ENCODE results near the gene E2F7.

E2F7 gene, protein sequence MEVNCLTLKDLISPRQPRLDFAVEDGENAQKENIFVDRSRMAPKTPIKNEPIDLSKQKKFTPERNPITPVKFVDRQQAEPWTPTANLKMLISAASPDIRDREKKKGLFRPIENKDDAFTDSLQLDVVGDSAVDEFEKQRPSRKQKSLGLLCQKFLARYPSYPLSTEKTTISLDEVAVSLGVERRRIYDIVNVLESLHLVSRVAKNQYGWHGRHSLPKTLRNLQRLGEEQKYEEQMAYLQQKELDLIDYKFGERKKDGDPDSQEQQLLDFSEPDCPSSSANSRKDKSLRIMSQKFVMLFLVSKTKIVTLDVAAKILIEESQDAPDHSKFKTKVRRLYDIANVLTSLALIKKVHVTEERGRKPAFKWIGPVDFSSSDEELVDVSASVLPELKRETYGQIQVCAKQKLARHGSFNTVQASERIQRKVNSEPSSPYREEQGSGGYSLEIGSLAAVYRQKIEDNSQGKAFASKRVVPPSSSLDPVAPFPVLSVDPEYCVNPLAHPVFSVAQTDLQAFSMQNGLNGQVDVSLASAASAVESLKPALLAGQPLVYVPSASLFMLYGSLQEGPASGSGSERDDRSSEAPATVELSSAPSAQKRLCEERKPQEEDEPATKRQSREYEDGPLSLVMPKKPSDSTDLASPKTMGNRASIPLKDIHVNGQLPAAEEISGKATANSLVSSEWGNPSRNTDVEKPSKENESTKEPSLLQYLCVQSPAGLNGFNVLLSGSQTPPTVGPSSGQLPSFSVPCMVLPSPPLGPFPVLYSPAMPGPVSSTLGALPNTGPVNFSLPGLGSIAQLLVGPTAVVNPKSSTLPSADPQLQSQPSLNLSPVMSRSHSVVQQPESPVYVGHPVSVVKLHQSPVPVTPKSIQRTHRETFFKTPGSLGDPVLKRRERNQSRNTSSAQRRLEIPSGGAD

DNA sequence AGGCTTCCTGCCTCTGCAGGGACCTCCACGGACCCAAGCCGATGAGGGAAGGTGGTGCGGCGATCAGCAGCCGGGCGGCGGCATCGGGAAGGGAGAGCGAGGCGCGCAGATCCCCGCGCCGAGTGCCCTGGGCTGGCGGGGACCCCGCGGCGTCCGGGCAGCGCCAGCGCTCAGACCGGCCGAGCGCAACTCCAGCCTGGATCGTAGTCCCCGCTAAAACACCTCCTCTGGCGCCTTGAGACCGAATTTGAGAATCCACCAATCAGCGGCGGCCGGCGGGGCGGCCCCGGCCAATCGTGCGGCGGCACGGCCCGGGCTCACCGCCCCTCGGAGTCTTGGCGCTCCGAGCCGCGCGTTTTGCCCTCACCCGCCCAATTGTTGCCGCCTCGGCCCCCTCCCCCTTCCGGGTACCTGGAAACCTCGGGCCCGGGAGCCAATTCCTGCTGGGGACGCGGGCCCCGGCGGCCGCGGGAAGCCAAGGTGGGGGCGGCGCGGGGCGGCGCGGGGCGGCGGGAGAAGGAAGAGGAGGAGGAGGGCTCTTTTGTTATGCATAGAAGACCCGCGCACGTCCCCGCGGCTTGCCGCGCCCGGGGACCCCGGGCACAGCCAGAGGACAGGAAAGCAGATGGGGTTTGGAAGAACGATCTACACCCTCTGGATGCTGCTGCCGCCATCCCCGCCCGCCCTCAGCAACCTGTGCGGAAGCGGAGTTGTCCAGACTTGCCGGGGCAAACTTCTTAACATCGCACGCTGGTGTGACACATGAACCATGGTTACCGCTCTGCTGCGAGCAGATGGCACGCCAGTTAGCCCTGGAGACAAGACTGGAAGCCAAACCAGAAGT, at the start of gene E2F7:
TSS of gene E2F7 (minus strand) at position 209 of the 844 bp plus-strand sequence. CDS start 934 bp downstream, outside the sequence.
- TF ChIP-seq, protein P1, sequence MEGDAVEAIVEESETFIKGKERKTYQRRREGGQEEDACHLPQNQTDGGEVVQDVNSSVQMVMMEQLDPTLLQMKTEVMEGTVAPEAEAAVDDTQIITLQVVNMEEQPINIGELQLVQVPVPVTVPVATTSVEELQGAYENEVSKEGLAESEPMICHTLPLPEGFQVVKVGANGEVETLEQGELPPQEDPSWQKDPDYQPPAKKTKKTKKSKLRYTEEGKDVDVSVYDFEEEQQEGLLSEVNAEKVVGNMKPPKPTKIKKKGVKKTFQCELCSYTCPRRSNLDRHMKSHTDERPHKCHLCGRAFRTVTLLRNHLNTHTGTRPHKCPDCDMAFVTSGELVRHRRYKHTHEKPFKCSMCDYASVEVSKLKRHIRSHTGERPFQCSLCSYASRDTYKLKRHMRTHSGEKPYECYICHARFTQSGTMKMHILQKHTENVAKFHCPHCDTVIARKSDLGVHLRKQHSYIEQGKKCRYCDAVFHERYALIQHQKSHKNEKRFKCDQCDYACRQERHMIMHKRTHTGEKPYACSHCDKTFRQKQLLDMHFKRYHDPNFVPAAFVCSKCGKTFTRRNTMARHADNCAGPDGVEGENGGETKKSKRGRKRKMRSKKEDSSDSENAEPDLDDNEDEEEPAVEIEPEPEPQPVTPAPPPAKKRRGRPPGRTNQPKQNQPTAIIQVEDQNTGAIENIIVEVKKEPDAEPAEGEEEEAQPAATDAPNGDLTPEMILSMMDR (IDR thresholded peaks at IDR 0.05), result no peak
- H3K27ac ChIP-seq, result peak within 1 kb of the TSS in 1 of 2 donors; percentile 46
- peak within 1 kb of the TSS; percentile 86 for H3K4me3 ChIP-seq
- peak; percentile 86 for DNase-seq (ENCODE audit: low spot score)

DNA sequence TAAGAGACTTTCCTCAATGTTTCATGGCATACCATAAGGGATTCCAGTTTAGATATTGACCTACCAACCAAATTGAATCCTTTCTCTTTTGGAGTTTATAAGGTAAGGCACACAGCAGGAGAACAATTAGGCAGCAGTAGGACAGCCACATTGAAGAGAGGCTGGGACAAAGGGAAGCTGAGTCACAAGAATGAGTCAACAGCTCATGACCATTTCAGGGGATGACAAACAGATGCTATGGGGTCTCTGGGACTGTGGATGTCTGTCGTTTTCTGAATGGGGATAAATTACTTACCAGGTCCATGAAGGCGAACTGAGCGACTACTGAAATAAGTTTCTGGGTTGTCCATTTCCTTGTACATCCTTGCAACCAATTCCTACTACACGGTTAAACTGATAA, 48.6 kb upstream of the E2F7 start:
- no peak overlapping the region for H3K4me3 ChIP-seq
- no peak for DNase-seq (ENCODE audit: low spot score)
- no peak overlapping the region for H3K27ac ChIP-seq
- TF ChIP-seq, protein P1 (IDR thresholded peaks at IDR 0.05), result no peak

DNA sequence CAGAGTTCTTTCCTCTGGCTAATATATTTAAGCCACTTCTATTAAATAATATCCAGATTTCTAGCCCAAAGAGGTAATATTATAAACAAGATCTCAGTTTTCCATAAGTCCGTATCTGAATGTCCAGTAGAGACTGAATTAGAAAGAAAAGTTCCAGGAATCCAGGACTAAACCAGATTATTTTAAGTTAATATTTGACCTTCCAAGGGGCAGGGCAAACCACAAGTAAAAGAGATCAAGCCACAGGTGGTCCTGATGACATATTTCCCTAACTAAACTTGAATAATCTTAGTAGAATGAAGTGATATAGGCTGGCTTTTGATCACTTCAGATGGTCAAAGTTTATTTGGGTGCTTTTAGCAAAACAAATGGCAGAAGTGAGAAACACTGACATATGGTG, 43.3 kb upstream of the E2F7 start:
- H3K4me3 ChIP-seq, result no peak overlapping the region
- no peak overlapping the region for H3K27ac ChIP-seq
- TF ChIP-seq, protein P1 (IDR thresholded peaks at IDR 0.05), result no peak
- DNase-seq (ENCODE audit: low spot score), result no peak

DNA sequence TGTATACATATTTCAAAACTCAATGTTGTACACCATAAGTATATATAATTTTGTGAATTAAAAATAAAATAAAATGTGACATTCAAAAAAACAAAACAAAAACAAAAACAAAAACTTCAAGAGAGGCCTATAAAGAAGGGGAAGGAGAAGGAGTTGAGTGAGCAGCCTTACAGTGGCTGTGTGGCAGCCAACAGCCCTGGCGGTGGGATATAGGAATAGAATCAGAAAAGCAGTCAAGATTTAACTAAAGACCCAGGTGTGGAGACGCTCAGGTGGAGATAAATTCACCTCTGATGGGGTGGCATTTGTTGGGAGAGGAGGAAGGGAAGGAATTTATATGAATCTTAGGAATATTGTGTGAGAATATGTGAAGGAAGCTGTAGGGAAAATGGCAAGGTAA, 41.8 kb upstream of the E2F7 start:
- TF ChIP-seq, protein P1 (IDR thresholded peaks at IDR 0.05), result no peak
- DNase-seq (ENCODE audit: low spot score), result no peak
- Histone ChIP-seq H3K4me3 (no peak overlapping the region), H3K27ac (no peak overlapping the region)

DNA sequence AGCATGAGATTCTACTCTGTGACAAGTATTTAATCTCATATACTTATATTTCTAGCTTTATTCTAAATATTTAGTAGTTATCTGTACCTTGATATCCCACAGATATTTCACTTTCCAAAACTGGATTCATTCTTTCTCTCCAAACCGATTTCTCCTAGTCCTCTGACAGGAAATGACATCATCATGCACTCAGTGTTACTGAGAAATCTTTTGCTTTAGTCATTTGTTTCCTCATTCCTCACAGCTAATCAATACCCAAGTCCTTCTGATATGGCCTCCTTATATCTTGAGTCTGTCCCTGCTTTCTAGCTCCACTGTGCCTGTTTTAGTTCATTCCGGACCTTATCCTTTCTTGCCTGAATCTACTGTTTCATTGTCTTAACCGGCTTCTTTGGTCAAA, 39.4 kb upstream of the E2F7 start:
- Histone ChIP-seq H3K27ac (no peak overlapping the region), H3K4me3 (no peak overlapping the region)
- TF ChIP-seq, protein P1 (IDR thresholded peaks at IDR 0.05), result no peak
- no peak for DNase-seq (ENCODE audit: low spot score)

DNA sequence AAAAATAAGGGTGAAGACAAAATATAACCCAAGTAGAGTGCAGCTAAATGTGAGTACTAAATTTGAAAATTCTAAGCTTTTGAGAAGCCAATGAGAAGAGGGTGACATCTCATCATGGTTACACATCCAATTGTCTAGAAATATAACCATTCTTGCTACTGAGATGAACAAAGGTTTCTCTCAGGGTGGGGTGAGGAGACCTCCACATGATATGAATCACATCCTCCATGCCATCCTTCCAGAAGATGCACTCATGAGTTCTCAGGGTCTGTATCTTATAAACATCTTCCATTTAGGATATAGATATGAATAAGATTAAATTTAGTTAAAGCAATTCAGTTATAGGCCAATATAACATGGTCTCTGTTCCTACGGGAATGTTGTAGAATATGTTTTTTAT, 38.9 kb upstream of the E2F7 start:
- Histone ChIP-seq H3K4me3 (no peak overlapping the region), H3K27ac (no peak overlapping the region)
- TF ChIP-seq, protein P1 (IDR thresholded peaks at IDR 0.05), result no peak
- DNase-seq (ENCODE audit: low spot score), result no peak

Measured in coronary artery (tissue), 2 donors.